Activated B cell treated with CpG ODN at 0.5 μM for 24 hours (primary cell): ENCODE results near the gene FBXW4. TPM values are rescaled to one million over a fixed set of nuclear protein-coding genes. Genes with fewer than 3 reads are reported as not detected.

Experiments used
- ATAC-seq: fragments of 200-7000 bp; cut with Tn5 transposase; one replicate; pipeline ENCODE4 v1.10.0; 2021; ENCODE audit warnings: low read depth, mild to moderate bottlenecking, moderate library complexity
- CTCF ChIA-PET: fragments of 350-600 bp; sonication (Branson Sonifier 250); formaldehyde crosslinking; loops from one replicate; lab custom pipeline; 2021; ENCODE audit warnings: antibody characterized with exemption; lab: Charles Lee
- POLR2A ChIA-PET: fragments of 350-600 bp; sonication (Branson Sonifier 250); formaldehyde crosslinking; loops from one replicate; lab custom pipeline; 2021; ENCODE audit warnings: antibody characterized with exemption; lab: Charles Lee
- DNase-seq: peaks from one replicate; pipeline ENCODE4 v3.0.0; 2022
- H3K27ac Mint-ChIP-seq: one replicate; pipeline ENCODE4 v1.8.0; 2020; ENCODE audit warnings: mixed read lengths
- H3K27me3 Mint-ChIP-seq: one replicate; pipeline ENCODE4 v1.8.0; 2021; ENCODE audit warnings: mixed read lengths
- H3K36me3 Mint-ChIP-seq: one replicate; pipeline ENCODE4 v1.8.0; 2021; ENCODE audit warnings: low read depth, mixed read lengths
- H3K4me1 Mint-ChIP-seq: one replicate; pipeline ENCODE4 v1.8.0; 2021; ENCODE audit warnings: mixed read lengths
- H3K4me3 Mint-ChIP-seq: one replicate; pipeline ENCODE4 v1.8.0; 2020; ENCODE audit warnings: mild to moderate bottlenecking, mixed read lengths
- H3K9me3 Mint-ChIP-seq: one replicate; pipeline ENCODE4 v1.8.0; 2020; ENCODE audit warnings: mixed read lengths
- CTCF ChIP-seq: fragments of 200-600 bp; IDR thresholded peaks from one replicate; pipeline ENCODE4 v1.8.0; 2022; ENCODE audit warnings: antibody characterized with exemption, mild to moderate bottlenecking
- intact Hi-C: fragments of 100-400 bp; cut with micrococcal nuclease; formaldehyde crosslinking; loops from one replicate; pipeline ENCODE4 v1.15.1; 2024
- total RNA-seq: library from RNA; stranded (reverse); gene quantifications from 2 replicates; pipeline ENCODE4 v1.2.3, GENCODE V29; 2022

Gene FBXW4
- total RNA-seq, 1 donor from 2014 or later = 74.2 TPM

- CTCF ChIA-PET = no interaction called here
Observed at GRCh38 chr10:101660256-101660655, 34.7 kb downstream of the FBXW4 start.

GRCh38 chr10:101658975-101659374 lies 36.0 kb downstream of the FBXW4 start:
- POLR2A ChIA-PET = no interaction called here
- no peak for TF ChIP-seq CTCF
- CTCF ChIA-PET = no interaction called here
- peaks cover 86% of the 10 kb centered on the region for H3K36me3 Mint-ChIP-seq
- ATAC-seq (no peak), DNase-seq (no peak)
- no peaks in the 10 kb centered on the region for H3K27me3 Mint-ChIP-seq
- no peaks in the 10 kb centered on the region for H3K9me3 Mint-ChIP-seq
- H3K4me3 Mint-ChIP-seq = no peak overlapping the region
- intact Hi-C loops = no loop called here
- H3K4me1 Mint-ChIP-seq = no peaks in the 10 kb centered on the region
- no peak overlapping the region for H3K27ac Mint-ChIP-seq

More at GRCh38 chr10:101660256-101660655, 34.7 kb downstream of the FBXW4 start:
- H3K4me1 Mint-ChIP-seq = no peaks in the 10 kb centered on the region
- H3K36me3 Mint-ChIP-seq = peaks cover 92% of the 10 kb centered on the region
- POLR2A ChIA-PET = no interaction called here
- no peaks in the 10 kb centered on the region for H3K9me3 Mint-ChIP-seq
- no peak for TF ChIP-seq CTCF
- no peak overlapping the region for H3K27ac Mint-ChIP-seq
- DNase-seq (no peak), ATAC-seq (no peak)
- H3K4me3 Mint-ChIP-seq = no peak overlapping the region
- no peaks in the 10 kb centered on the region for H3K27me3 Mint-ChIP-seq
- intact Hi-C loops = no loop called here

- no peak overlapping the region for H3K27ac Mint-ChIP-seq
- H3K4me3 Mint-ChIP-seq = no peak overlapping the region
- POLR2A ChIA-PET = interaction anchor here (0.7 kb wide), 1 partner anchor 108 kb away, joined by 8 read pairs; no protein-coding TSS in a partner anchor
- H3K4me1 Mint-ChIP-seq = no peaks in the 10 kb centered on the region
- peaks cover 65% of the 10 kb centered on the region for H3K36me3 Mint-ChIP-seq
- intact Hi-C loops = no loop called here
- ATAC-seq = no peak
- no peak for DNase-seq
- TF ChIP-seq CTCF = no peak
- CTCF ChIA-PET = interaction anchor here (1.4 kb wide), 1 partner anchor 124 kb away, joined by 3 read pairs; no protein-coding TSS in a partner anchor
- H3K9me3 Mint-ChIP-seq = no peaks in the 10 kb centered on the region
- no peaks in the 10 kb centered on the region for H3K27me3 Mint-ChIP-seq
Observed at GRCh38 chr10:101656890-101657289, 38.1 kb downstream of the FBXW4 start.

GRCh38 chr10:101655570-101655969 lies 39.4 kb downstream of the FBXW4 start:
- Mint-ChIP-seq H3K27me3 (no peaks in the 10 kb centered on the region), H3K9me3 (no peaks in the 10 kb centered on the region)
- intact Hi-C loops = no loop called here

GRCh38 chr10:101653536-101653935 lies 41.4 kb downstream of the FBXW4 start:
- Mint-ChIP-seq H3K36me3 (peaks cover 55% of the 10 kb centered on the region), H3K4me1 (no peaks in the 10 kb centered on the region), H3K9me3 (no peaks in the 10 kb centered on the region), H3K27ac (no peak overlapping the region), H3K4me3 (no peak overlapping the region), H3K27me3 (no peaks in the 10 kb centered on the region)
- ChIA-PET CTCF (no interaction called here), POLR2A (no interaction called here)
- intact Hi-C loops = no loop called here
- ATAC-seq (no peak), DNase-seq (no peak)
- TF ChIP-seq CTCF = no peak

More at GRCh38 chr10:101655570-101655969, 39.4 kb downstream of the FBXW4 start:
- CTCF ChIA-PET = interaction anchor here (1.4 kb wide), 1 partner anchor 125 kb away, joined by 3 read pairs; no protein-coding TSS in a partner anchor
- peaks cover 56% of the 10 kb centered on the region for H3K36me3 Mint-ChIP-seq
- DNase-seq (no peak), ATAC-seq (no peak)
- H3K4me1 Mint-ChIP-seq = no peaks in the 10 kb centered on the region
- POLR2A ChIA-PET = interaction anchor here (0.6 kb wide), 1 partner anchor 586 kb away, joined by 3 read pairs; the partner anchor contains the start of gene PITX3
- H3K4me3 Mint-ChIP-seq = no peak overlapping the region
- H3K27ac Mint-ChIP-seq = no peak overlapping the region
- TF ChIP-seq CTCF = no peak
